GM18508 (cell line): Measurements from ENCODE around the gene RHCG.

ENCODE experiments used
- ATAC-seq: cut with Tn5 transposase; IDR thresholded peaks from one replicate; pipeline ENCODE4 v1.9.1; 2021; ENCODE audit warnings: moderate number of reproducible peaks; ENCODE audit not compliant: insufficient read depth, unreplicated experiment

The RHCG gene

DNA sequence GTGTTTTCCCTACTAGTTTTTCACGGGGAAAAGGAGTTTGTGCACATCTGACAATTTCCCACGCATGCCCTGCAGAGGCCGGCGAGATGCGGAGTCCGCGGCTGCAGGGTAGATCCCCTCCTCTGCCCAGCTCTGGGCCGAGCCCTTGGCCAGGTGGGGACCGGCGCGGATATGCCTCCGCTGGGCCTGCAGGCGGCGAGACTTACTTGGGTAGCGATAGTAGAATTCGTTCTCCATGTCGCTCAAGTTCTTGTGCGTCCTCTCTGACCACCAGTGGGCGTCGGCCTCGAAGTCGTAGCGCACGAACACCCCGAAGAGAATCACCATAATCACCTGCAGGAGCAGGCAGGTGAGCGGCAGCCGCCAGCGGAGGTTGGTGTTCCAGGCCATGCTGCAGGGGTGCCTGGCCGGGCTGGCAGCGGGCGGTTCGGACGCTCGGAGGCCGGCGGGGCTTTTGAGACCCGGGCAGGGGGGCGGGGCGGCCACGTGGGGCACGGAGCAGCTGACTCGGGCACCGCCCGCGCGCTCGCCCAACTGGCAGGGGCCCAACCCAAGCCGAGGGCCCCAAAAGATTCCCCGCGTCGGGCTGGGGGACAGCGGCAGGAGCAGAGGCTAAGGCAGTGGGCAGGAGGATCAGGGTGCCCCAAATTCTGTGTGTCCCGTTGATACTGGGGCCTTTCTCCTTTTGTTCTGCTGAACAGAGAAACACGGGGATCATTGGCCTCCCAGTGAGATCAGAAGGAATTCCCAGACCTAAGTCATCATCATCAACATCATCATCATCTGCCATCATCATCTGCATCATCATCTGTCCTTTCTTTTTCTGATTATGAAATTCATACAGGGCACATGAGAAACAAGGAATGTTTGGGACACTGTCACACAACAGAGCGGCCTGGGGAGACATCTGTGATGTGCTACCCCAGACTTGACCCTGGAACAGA, at the start of gene RHCG:
Gene RHCG (minus strand): TSS at position 429 of the 944 bp plus-strand sequence. CDS start 39 bp downstream, at position 390.
- no peak for ATAC-seq

DNA sequence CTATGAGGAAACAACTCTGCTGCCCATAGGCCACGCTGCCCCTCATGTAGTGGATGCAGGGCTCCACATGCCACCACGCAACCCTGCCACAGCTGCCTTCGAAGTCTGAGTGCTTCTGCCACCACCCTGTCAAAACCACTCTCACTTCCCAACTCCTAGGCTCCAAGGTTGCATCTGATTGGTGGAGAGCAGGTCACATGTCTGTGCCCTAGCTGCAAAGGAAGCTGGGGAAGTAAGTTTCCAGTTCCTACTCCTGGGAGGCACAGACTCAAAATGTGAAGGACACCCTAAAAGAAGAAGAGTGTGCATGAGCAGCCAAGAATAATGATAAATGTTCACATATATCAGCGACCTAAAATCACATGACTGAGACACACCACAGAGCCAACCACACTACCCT, 47.0 kb upstream of the RHCG start:
- ATAC-seq: no peak

DNA sequence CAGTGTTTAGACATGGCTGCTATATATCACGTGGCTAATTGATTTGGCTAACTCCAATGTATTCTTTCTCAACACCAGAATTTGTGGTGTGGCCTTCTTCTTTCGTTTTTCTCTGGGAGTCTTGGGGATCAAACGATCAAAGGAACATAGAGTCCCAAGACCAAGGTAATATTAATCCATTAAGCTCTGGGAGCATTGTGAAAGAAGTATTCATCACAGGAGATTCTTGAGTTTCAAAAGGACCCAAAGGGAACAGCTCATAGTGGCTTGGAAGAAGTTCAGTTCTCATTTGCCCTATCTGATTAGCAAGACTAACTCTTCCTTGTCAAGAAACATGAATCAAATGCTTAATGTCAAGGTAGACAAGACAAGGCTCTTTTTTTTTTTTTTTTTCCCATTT, 46.0 kb upstream of the RHCG start:
- no peak for ATAC-seq

DNA sequence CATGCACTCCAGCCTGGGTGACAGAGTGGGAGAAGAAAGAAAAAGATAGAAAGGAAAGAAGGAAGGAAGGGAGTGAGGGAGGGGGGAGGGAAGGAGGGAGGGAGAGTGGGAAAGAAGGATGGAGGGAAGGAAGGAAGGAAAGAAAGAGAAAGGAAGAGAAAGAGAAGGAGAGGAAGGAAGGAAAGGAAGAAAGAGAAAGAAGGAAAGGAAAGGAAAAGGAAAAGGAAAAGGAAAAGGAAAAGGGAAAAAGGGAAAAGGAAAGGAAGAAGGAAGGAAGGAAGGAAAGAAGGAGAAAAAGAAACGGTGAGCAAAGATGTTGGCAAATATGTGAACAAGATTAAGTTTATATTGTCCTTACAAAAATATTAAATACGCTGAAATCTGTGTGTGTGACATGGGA, 42.6 kb upstream of the RHCG start:
- ATAC-seq: no peak

DNA sequence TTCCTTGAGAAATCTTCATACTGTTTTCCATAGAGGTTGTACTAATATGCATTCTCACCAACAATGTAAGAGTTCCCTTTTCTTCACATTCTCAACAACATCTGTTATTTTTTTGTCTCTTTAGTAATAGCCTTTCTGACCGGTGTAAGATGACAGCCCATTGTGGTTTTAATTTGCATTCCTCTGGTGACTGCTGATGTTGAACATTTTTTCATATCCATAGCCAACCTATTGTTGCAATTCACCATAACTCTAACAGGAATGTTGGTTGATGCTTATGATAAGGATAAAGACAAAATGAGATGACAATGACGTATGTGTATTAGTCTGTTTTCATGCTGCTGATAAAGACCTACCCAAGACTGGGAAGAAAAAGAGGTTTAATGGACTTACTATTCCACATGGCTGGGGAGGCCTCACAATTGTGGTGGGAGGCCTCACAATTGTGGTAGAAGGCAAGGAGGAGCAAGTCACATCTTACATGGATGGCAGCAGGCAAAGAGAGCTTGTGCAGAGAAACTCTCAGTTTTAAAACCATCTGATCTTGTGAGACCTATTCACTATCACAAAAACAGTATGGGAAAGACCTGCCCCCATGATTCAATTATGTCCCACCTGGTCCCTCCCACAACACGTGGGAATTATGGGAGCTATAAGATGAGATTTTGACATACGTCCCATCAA, 37.6 kb upstream of the RHCG start:
- ATAC-seq: no peak

DNA sequence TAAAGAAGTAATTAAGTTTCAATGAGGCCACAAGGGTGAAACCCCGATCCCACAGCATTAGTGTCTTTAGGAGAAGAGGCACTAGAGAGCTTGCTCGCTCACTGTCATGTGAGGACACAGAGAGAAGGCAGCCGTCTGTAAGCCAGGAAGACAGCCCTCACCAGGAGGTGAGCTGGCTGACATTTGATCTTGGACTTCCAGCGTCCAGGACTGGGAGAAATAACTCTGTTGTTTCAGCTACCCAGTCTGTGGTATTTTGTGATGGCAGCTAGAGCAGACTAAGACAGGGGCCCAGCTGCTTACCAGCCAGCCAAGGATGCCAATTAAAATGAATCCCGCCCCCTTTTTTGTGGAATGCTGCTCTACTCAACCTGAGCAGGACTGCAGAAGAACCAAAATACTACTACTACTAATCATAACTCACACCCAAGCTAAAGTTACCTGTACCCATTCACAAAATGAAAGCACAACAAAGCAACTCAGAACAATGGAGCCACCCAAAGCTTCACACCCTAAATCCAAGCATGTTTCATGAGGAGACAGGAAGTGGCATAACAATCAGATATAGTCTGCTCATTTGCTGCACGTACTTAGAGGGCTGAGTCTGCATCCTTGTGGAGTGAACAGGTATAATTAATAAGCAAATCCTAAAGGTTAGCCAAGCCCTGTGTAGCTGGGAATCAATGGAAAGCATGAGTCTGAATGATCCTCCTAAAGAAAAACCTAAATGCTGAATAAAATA, 35.6 kb upstream of the RHCG start:
- ATAC-seq: no peak

DNA sequence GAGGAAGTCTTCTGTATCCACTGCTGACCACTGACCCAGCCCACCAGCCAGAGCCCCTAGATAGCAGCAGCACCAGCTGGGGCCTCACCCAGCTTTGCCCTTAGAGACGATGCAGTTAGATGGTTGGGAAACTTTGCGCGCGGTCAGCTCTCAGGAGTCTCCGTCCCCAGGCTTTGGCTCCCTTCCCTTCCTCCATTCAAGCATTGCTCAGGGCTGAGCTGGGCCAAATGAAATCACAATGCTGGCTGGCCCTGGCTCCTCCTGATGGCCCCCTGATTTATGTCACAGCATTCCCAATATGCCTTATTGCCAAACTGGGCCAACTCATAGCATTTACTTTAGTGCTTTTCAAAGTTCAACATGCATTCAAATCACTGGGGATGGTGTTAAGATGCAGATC, 34.6 kb upstream of the RHCG start:
- ATAC-seq: no peak

DNA sequence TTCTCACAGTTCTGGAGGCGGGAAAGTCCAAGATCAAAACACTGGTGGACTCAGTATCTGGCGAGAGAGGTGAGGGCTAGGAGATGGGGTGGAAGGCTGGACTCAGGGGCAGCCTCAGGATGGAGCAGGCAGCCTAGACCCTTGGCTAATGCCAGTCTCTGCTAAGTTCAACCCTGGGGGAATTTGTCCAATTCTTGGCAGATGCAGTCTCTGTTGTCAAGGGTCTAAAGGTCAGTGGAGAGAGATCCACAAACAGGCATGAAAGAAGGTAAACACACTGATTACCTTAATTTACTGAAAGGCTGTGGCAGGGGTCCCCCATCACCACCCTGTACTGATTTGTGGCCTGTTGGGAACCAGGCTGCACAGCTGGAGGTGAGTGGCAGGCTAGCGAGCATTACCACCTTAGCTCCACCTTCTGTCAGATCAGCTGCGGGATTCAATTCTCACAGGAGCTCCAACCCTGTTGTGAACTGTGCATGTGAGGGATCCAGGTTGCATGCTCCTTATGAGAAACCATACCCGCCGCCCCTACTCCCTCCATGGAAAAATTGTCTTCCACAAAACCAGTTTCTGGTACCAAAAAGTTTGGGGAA, 32.5 kb upstream of the RHCG start:
- no peak for ATAC-seq

DNA sequence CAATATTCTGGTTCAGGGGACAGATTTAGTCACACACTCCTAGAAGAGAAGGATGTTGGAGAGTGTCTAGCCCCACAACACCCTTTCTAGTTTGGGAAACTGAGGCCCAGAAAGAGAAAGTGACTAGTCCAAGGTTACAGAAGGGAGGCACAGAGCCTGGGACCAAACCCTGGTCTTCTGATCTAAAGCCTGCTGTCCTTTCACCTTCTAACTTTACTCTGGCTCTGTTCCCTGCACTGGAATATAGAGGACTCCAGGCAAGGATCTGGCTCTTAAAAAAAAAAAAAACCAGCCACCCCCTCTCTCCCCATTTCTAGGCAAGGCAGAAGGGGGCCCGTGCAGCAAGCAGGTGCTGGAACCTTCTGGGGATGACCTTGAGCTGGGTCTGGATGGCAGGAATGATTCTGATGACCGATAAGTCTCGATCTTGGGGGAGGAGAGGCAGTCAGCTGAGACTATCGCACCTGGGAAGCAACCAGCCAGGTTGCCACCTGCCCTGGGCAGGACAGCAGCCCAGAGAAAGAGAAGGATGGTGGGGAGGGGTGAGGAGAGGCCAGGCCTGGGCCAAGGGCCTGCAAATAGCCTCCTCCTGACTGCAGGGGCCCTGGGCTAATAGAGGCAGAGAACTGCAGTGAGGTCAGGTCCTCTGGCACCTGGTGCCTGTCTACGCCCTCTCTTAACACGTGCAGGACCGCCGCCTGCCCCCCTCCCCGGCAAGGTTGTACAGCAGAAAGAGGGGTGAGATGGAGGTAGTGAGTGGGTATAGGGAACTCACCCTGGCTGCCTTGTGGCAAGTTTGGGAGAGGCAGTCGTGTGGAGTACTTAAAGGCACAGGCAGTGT, 30.4 kb upstream of the RHCG start:
- no peak for ATAC-seq

DNA sequence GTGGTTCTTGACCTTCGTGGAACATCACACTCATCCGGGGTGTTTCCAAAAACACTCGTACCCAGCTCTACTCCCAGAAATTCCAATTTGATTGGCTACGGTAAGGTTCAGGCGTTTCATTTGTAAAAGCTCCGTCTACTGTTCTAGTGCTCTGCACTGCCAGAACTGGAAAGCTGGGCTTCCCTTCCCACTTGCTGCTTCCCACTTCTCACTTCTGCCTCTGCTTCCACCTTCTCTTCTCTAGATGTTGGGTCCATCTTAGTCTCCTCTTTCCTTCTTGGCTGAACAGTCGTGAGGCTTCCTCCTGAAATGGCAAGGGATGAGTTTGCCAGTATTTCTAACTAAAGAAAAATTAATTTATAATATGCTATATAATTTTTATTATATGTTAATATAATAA, 29.8 kb upstream of the RHCG start:
- no peak for ATAC-seq

DNA sequence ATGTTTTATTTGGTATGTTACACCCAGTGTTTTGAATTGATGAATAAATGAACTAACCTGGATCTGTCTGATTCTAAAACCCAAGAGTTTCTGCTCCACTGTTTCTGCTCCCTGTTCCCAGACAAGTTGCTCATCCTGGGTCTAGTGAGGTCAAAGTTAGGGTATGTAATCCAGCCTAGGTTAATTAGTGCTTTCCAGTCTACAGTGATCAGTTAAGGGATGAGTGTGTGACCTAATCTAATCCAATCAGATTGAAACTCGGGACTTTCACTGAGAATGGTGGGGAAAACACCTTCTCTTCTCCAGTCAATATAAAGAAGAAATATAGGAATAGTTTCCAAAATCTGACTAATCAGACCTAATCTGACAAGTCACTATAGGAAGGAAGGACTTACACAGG, 27.8 kb upstream of the RHCG start:
- no peak for ATAC-seq

DNA sequence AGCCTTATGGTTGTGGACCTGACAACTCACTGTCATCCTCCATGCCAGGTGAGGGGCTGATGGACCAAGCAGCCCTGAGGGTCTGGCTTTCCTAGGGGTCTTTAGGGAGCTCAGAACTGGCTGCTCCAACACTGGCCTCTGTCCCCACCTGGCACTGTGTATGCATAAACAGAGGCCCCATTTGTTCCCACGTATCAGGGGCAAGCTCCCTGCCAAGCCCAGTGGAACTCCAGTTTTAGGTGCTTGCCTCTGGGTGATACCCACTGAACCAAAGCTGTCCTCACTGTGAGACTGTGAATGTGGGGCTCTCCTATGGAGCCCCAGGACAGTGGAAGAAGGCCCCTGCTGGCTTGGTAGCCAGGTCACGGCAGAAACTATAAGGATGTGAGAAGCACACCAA, 26.7 kb upstream of the RHCG start:
- no peak for ATAC-seq

DNA sequence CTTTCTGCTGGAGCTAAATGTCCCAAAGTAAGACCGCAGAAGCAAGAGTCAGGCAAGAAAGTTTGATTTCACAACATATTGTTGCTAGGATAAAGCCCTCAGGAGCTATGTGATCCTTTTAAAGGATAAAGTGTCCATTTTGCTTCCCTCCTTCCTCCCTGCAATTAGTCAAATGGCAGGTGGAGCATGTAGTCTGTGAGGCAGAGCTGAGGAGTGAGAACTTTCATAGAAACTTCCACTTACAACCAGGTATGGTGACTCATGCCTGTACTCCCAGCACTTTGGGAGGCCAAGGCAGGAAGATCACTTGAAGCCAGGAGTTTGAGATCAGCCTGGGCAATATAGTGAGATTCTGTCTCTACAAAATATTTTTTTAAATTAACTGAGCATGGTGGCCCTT, 25.2 kb upstream of the RHCG start:
- ATAC-seq: no peak

DNA sequence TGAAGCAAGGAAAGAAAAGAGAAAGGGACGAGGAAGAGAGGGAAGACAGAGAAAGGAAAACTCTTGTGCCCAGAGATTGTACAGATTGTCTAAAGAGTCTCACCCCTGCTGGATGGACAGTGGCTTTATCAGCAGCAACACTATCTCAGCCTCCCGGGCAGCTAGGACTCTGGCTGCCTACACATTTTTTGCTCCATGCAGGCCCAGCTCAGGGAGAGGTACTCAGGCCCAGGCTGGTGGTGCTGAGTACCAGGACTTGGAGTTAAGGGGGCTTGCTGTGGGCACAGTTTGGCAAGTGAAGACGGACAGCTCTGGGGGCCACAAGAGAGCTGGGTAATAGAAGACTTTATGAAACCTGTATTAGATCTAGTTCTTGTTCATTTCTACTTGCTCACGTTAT, 19.1 kb upstream of the RHCG start:
- ATAC-seq: no peak

DNA sequence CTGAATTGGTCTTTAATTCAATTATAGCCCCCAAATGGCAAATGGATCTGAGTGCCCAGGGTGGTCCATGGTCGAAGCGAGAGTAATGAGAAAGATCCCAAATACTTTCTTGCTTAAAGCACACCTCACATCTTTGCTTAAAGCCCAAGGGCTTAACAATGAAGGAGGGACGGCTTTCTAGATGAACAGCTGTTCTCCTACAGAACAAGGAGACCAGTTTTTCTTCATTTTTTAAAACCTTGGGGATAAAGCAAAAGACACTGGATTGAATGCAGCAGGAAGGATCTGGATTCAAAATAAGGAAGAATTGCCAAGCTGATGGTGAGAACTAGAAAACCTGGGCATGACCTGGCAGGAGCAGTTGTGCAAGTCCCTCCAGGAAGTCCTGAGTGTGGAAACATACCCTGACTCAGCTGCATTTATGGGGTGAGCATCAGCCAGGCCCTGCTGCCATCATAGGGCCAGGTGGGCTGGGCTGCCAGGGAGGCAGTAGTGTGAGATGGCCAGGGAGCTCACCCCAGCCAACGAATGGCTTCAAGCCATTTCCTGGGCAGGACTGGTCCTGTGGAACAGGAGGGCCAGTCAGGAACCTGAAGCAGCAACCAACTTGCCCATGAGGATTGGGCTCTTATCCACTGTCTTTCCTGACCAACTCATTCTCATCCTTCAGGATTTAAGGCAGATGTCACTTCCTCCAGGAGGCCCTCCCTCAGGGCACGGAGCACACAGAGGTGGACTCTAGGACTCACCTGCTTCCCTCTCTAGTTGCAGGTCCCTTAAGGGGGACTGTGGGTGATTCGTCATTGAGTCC, 18.4 kb upstream of the RHCG start:
- no peak for ATAC-seq

DNA sequence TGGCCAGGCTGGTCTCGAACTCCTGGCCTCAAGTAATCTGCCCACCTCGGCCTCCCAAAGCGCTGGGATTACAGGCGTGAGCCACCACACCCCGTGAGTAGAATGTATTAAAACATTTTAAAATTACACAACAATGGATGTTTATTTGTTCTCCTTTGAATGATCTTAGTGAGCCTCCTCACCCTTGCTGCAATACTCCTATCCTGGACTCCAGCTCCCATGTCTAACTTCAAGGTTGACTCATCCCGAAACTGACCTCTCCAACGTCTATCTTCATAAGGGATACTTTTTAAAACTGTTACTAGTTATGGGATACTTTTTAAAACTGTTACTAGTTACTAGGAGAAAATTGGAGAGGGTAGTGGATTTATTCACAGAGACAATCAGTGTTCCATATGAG, 17.8 kb upstream of the RHCG start:
- no peak for ATAC-seq

DNA sequence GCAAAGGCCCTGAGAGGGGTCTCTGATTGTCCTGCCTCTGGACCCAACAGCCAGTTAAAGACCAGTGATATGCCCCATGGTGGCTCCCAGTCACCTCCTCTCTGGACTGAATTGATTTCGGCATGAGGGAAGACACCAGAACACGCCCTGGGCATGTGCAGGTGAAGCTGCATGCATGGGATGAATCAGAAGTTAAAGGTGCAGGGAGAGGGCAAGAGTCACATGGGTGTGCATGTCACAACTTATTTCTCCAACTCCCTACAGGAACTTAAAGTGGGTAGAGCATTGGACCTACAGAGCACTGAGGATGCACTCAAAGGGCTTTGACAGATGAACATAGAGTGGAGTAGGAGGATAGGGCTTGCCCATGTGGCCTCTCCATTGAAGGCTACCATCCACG, 16.9 kb upstream of the RHCG start:
- no peak for ATAC-seq

DNA sequence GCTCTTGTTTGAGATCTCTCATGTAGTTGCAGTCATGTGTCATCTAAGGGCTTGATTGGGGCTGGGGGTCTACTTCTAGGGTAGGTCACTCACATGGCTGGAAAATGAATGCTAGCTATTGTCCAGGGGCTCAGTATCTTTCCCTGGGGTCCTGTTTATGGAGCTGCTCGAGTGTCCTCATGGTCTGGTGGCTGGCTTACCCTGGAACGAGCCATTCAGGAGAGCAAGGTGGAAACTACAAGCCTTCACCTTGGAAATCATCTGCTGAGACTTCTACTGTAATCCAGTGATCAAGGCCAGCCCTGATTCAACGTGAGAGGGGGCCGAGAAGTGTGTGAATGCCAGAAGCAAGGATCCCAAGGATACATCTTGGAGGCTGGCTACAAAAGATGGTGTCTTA, 16.2 kb upstream of the RHCG start:
- ATAC-seq: no peak
